COR-L47 (cell line): ENCODE results near the gene GFOD1.

ENCODE experiments used
- DNase-seq: peaks from one replicate; lab custom pipeline; 2025; lab: John Stamatoyannopoulos, UW

GFOD1 gene

DNA sequence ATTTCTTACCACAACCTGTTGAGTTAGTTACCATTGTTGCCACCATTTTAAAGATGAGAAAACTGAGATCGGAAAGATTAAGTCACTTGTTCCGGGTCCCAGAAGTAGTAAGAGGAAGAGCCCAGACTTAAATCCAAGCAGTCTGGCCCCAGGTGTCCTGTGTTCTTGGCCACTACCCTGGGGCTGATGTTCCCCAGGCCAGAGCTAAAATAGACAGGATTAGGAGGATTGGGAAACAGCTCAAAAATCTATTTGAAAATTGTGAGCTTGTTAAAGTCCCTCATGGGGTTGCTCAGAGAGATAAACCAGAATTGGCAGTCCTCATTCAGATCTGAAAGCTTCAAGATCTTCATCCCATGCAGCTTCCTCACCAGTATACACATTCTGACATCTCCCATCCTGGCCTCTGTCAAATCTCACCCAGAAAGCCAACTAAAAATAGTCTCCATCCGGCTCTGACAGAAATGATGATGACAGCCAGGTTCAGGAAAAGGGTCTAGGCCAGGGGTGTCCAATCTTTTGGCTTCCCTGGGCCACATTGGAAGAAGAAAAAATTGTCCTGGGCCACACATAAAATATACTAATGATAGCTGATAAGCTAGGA, 62.0 kb downstream of the GFOD1 start:
- DNase-seq = no peak

DNA sequence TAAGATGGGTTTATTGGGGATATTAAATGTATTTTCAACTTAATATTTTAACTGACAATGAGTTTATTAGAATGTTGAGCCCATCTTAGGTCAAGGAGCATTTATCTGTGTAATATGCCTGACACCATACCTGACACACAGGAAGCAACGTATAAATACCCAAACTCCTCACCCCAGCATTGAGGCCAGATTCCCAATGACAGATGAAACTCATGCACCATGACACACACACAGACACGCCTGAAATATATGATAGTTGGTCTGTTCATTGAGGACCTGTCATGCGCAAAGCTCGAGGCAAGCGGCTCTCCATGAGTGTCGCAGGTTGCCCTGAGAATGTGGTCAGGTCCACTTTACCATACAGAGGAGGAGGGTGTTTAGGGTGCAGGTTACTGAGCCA, 64.1 kb downstream of the GFOD1 start:
- no peak for DNase-seq

DNA sequence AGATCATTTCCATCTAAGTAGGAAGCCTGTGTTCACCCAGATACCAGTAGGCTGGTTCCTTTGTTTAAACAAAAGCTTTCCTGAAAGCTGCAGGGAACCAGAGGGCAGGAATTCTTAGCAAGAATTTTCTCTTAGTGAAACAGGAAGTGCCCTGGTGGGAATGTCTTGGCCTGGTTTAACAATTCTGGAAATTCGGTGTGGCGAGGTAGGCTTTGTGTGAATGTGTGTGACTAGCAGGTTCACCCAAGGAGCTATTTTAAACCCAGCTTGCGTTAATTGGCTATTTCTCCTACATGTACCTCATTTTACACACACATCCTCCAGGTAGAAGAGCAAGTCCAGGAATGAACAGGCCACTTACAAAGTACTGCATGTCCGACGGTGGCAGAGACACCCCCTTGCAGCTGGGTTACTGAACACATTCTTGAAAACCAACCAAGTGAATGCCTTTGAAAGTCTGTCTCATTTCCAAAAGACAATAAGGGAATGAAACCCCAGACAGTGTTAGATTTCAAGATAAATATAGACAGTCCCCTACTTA, 64.6 kb downstream of the GFOD1 start:
- no peak for DNase-seq

DNA sequence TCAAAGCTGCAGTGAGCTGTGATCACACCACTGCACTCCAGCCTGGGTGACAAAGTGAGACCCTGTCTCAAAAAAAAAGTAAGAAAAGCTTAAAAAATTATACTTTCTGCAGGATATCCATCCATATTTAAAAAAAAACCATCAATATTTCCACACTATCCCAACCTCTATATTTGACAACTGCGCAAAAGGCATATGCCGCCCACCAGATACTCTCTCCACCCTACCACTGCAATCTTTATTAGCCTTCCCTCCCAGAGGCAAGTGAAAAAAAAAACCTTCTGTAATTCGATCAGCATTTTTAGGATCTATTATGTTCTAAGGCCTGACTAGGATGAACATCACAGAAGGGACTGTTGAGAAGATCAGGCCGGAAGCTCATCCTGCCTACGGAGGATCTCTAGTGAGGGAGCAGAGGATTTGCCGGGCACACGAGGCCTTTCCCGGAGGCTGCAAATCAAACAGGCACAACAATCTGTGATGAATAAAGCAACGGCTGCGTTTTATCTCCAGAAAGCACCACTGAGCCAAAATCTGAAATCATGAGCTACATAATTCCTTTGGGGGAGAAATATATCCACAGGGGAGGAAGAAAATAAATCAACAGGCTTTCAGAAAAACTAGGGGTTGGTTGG, 65.9 kb downstream of the GFOD1 start:
- DNase-seq = no peak

DNA sequence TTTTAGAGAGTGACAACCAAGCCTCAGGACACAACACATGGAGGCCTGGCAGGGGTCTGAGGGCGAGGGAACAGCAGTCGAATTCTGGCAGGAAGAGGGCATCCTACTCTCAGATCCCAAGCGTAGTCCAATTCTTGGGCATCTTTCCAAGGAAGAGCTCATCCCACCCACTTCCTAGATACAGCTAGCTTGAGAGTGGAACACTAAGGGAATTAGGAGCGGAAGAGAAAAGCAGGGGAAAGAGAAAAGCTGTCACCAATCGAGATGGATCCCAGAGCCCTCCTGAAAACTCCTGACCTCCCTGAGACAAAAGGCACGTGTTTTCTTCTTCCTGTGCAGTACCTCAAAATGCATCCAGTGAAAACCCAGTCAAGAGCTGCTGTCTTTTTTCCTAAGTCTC, 67.1 kb downstream of the GFOD1 start:
- no peak for DNase-seq

DNA sequence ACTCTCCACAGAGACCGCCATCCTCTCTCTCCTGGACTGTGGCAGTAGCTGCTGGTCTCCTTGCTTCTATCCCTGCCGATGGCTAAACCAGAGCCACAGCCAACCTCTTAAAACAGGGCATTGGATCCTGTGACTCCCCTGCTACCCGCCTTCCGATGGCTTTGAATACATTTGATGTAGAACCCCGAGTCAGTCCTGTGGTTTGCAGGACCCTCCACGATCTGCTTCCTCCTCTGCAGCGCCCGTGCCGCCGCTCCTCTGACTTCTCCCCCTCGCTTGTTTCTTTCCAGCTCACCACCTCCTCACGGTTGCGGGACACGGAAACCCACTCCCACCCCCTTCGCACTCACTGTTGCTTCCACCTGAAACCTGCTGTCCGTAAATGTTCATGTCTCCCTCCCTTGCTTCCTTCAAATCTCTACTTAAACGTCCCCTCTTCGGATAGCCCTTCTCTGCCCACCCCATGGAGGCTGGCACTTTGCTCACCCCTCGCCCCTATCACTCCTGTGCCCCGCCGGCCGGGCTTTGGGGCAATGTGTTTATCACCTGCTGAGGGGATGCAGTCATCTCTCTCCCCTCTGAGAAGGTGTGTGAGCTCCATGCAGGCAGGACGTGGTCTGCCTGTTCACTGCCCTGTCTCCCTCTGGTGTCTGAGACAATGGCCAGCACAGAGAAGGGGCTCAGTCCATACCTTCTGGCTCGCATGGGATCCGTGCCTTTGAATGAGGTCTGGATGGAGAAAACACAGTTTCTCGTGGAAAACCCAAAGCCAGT, 67.8 kb downstream of the GFOD1 start:
- no peak for DNase-seq

DNA sequence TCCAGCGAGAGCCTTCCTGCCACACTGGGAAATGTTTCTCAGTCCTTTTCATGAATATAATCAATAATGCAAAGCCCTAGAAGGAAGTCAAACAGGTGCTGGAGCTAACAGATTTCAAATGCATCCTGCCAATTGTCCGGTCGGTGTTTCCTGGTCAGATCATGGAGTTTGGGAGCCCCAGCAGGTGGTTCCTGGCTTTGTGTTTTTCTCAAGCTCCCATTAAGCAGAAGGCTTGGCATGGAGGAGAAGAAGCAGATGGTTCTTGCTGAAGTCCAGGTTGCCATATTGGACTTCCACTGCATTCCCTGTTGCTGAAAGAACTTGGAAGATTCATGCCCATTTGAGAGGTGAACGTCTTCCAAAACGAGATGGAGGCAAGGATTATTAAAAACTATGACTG, 68.6 kb downstream of the GFOD1 start:
- no peak for DNase-seq

DNA sequence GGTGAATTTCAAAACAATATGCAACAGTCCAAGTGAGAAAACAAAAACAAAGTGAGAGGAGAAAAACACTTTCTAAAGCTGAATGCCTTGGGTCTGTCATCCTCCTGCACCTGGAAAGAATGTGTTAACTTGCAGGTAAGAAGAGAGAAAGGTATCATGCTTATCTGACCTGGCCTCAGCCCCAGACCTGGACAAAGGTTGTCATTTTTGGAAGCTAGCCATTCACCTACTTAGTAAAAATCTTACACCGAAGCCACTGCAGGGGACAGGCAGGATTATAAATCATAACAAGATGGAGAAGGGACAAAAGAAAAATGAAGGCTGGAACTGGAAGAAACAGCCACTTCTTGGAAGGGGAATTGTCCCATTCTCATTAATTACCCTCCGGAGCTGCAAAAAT, 69.4 kb downstream of the GFOD1 start:
- DNase-seq = no peak

DNA sequence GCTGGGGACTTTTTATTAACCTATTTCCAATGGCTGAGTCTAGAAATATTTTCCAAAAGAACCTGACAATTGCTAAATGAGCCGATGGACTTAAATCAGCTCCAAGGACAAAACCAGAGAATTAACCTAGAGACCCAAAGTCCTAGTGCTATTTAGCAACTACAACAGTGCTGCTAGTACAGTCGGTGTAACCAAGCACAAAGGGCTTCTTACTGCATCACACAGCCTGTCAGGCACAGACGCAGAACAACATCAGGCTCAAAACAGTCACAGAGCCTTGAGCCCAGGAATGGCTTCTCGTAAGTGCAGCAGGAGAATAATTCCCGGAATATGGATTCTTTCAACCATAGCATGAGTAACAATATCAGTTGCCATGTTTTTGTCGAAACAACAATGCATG, 70.0 kb downstream of the GFOD1 start:
- no peak for DNase-seq

DNA sequence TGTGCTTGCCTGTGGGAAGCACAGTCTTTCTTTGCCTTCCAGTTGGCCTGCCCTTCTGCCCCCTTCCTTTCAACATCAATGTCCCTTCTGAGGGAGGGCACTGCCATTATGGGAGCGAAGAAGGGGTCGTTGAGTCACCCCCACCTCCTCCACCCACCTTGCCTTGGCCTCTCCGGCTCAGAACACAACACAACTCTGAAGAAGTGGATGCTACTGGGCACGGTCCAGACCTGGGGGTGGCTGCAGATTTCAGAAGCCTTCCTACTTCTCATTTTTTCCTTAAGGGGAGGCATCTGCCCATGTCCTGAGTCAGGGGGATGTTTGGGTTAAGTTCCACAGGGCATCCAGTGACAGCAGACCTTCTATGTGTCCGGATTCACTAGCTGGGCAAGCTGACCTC, 72.1 kb downstream of the GFOD1 start:
- no peak for DNase-seq

DNA sequence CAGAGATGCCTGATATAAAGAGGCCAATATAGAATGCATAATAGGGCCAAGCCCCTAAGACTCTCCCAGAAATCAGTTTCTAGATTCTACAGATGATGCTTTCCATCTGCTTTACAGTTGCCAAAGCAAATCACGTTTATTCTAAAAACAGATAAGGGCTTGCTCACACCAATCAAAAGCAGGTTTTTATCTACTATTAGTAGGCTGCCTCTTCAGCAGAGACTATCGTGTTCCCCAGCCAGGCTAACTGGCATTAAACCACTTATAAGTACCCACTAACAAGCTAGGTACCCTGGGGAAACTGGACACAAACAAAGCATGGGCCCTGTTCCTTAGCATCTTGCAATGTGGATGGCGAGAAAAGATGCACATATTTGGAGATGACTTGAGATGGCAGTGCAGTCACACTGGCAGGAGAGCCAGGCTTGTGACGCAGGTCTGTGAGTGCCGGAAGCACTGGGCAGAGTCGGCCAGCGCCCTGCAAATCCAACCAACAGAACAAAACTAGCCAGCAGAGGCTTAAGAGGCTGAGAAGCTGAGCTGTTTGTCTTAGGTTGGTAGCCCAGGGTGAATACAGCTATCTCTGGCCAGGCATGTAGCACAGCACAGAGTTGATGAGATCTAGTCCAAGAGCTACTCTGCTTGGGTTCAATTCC, 73.4 kb downstream of the GFOD1 start:
- no peak for DNase-seq

DNA sequence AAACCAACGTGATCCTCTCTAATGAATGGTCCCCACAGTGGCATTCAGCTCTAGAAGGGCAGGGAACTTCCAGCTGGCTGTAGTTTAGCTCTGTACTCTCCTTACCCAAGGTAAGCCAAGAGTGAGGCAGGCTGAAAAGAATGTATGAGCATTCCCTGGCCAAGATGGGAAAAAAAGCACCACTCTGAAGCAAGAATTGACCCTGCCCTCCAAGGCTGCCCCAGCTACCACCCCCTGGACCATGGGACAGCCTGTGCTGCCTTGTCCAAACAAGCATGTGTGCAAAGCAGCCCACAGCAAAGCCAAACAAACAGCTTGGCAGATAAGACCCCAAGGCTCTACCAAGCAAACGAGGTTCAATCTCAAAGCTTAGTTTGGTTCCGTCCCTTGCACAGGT, 73.9 kb downstream of the GFOD1 start:
- DNase-seq = no peak

DNA sequence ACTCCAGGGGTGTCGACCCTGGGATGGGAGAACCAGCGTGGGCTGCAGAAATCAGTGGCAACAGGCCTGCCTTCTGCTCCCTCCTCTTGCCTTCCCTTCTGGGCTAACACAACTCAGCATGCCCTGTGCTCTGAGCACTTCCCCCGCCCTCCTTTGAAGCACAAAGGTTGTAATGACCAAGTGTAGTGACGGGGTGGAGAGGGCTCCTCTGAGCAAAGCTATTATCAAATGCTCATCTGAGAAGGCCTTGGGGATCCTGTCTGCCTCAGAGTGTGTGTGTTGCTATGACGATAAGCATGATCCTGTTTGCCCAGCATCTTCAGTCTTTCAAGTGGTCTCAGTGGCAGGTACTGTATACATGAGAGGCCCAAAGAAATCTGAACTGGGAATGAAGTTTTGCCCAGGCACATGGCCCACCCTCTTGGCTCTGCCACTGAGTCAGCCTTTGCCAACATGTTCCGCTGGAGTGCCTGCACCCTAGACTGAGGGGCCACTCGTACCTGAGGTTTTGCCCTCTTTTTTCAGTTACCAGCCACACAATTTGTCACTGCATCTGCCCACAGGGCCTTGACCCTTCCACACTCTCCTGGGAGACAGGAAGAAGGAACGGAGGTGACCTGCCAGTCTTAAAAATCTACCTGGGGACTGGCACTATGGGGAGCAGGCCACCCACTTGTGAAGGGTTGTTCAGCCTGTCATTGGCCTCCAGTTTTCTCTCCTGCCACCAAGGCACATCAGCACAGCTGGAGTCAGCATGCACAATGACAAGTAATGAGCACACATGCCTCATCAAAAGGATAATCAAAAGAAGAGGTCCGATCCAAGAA, 74.5 kb downstream of the GFOD1 start:
- no peak for DNase-seq

DNA sequence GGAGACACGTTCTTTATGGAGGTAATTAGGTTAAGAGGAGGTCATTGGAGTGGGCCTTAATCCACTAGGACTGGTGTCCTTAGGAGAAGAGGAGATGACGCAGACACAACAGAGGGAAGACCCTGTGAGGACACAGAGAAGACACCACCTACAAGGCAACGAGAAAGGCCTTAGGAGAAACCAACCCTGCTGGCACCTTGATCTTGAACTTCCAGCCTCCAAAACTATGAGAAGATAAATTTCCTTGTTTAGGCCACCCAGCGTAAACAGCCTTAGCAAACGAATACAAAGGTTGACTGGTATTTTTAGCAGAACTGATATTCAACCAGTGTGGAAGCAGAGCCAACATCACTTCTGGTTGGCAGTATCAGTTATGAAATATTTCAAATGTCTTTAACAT, 75.2 kb downstream of the GFOD1 start:
- DNase-seq = no peak

DNA sequence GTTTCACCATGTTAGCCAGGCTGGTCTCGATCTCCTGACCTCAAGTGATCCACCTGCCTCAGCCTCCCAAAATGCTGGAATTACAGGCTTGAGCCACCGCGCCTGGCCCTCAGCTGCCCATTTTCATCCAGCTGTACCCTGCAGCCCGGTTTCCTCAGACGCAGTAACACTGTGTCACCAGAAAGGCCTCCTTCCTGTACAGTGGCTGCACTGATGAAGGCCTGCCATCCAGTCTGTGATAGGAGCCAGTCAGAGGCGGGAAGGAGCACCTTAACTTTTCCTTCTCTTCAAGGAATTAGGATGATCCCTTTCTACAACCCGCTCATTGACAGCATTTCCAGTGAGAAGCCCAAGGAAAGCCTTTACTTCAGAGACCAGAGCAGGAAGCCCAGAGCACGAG, 75.9 kb downstream of the GFOD1 start:
- DNase-seq = no peak

DNA sequence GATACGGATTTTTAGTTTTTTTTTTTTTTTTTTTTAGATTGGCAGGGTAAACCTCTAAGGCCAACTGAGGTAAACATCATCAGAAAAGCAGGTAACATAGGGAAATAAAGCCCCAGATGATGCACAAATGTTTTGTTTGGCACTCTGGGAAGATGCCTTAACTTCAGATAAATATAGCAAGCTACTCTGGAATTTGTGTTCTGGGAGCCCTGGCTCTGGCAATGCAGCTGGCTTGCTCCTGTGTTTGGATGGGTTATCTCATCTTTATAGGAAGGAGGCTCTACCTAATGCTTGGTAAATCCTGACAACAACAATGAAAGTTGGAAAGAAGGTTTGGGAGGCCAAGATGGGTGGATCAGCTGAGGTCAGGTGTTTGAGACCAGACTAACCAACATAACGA, 77.4 kb downstream of the GFOD1 start:
- no peak for DNase-seq

DNA sequence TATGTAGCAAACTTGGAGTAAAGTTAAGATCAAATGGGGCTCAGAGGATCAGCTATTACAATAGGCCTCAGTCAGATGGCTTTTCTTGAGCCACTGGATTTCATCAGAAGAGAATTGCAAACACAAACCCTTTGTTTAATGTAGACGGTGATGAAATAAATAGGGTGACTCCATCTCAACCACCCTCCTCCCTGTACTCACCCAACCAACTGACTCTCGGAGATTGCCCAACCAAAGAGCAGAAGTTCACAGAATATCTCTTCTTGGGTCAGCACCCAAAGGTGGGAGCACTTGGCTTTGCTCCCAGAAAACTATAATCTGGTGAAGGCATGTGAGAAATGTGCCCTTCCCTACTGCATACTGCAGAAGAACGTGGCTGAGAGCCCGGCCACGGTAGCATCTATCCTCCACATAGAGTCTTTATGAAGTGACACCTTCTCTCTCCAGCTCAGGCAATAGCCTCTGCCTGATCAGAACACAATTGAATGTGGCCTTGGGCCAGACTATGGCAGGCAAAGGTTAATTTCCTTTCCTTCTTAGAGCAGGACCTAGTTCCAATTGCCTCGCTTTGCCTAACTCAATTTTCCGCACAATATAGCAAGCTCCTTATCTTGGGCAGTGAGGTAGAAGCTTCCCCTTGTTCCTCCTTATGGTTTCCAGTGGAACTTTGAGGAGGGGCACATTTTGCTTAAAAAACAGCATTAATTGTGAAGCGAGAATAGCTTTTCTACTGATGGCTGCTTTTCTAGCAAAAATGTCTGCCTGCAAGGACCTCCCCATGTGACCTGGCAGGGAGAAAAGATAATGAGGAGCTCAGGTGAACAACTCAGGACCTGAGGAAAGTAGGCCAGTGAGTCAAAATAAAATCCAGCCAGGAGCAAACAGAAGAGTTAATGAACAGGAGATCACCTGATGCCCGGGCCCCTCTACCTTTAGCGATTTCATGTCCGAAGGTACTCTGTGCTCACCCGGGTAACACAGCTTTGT, 79.4 kb downstream of the GFOD1 start:
- DNase-seq = no peak

DNA sequence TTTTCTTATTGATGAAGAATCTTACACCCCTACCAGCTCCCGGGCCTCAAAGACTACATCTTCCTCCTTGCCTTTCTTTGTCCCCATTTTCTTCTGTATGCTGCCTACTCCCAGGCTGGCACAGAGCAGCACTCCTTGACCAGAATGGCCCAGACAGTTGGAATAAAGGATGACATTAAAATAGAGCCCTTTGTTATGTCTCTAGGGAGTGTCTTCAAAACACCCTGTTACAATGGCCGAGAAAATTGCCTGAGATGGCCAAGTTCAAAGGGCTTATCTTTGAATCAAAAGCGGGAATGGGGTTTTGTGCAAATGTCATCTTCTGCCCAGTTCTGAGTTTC, 80.1 kb downstream of the GFOD1 start:
- no peak for DNase-seq

DNA sequence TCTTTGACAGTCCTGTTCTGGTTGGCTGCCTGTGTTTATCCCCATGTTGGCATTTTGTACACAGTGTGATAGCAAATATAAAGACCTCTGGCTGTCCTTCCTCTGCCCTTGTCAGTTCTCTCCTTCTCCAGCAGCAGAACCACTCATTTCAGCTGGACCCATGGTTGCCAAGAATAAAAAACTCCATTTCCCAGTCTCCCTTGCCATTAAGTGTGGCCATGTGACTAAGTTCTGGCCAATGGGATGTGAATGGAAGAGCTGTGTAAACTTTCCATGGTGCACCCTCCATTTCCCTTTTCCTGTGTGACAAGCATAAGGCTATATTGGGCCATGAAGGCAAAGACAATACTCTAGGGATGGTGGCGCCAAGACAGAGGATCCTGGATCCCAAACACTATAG, 80.6 kb downstream of the GFOD1 start:
- DNase-seq = no peak

DNA sequence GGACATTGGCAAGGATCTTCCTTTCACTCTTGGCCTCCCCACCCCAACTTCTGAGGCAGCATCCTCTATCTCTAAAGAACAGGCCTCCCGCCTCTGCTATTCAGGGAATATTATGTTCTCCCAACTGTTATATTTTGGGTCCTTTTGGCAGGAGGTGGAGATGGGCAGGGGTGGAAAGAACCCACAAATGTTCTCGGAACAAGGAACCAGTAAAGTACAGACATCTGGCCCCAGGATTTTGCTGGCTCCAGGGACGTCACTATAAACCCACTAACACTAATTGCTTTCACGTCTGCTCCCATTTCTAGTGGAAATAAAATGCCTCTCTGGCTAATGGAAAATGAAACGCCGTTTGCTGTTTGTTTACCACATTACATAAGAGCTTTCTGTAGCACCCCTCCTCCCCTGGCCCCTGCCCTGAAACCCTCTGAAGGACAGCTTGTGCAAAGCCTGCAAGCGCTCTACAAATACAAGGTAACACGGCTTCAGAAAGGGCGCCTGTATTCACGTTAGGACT, 81.4 kb downstream of the GFOD1 start:
- no peak for DNase-seq

DNA sequence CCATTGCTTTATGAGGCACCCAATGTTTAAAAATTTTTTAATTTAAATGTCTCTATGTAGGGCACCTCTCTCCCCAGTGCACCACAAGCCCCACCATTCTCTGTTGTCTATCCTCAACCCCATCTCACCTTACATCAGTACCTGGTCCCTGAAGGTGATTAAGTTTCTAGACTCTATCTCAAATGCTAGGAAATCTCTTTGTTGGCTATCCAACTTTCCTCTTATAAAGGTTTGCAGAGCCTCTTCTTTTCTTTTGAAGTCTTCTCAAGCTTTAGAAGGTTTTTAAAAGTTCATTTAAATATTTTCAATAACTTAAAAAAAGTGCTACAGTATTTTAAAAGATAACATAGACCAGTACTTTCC, 82.5 kb downstream of the GFOD1 start:
- DNase-seq = no peak
